GM19240 (cell line): ENCODE results near the gene GPAT3.
"Not testable (repeated sequence)": the region's sequence is repeated elsewhere in the genome, so short reads cannot be mapped to it uniquely, and the experiment has no call there.

Experiments
- DNase-seq: peaks from one replicate; pipeline ENCODE4 v3.0.0; 2011; ENCODE audit warnings: low spot score; ENCODE audit not compliant: insufficient read length

The GPAT3 gene

DNA sequence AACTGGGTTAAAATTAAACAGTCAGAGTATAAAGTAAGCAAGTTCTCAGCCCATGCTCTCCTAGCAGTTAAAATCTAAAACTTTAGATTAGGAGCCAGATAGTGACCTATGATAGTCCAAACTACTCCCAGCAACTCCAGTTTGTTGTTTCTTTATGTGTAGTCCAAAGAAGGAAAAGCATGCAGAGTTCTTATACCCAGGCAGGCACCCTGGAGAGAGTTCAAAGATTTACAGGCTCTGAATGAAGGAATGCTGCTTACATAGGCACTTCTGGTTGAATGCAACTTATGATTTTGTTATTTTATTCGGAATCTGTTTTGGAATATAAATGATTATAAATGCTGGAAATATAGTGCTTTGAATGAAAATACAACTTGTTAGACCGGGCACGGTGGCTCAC lies 67.2 kb downstream of the GPAT3 start:
- no peak for DNase-seq

DNA sequence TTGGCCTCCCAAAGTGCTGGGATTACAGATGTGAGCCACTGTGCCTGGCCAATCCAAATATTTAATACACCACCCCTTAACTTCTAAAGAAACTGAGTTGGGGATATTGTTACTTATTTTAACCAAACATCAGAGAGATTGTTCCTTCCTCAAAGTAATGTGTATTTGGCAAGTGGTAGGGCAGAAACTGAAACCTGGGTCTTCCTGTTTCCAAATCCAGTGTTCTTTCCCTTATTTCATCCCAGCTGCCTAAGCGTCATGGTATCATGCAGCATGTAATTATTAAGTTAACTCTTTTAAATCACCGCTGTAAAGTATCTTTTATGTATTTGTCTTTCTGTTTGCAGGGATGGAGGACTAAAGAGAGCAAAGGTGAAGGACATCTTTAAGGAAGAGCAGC lies 68.4 kb downstream of the GPAT3 start:
- DNase-seq, result no peak

DNA sequence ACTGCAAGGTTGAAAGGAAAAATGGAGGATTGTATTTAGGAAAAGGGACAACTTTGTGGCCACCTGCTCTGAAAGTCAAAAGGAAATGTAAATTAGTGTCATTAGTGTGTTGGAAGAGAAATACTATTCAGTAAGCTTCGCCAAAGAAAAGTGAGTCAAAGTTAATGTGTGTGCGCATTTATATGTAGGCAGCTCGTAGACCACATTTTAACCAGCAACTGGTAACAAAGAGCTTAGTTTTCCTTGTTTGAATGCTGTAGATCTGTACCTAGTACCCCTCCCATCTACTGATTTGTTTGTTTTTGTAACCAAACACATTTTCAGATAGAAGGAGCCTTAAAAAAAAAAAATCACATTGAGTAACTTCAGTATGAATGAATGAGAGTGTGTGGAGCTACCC lies 69.3 kb downstream of the GPAT3 start:
- no peak for DNase-seq

GRCh38 chr4:83605744-83606172 lies 69.8 kb downstream of the GPAT3 start:
- no peak for DNase-seq

- no peak for DNase-seq
Observed at GRCh38 chr4:83606460-83606859, 70.6 kb downstream of the GPAT3 start.

DNA sequence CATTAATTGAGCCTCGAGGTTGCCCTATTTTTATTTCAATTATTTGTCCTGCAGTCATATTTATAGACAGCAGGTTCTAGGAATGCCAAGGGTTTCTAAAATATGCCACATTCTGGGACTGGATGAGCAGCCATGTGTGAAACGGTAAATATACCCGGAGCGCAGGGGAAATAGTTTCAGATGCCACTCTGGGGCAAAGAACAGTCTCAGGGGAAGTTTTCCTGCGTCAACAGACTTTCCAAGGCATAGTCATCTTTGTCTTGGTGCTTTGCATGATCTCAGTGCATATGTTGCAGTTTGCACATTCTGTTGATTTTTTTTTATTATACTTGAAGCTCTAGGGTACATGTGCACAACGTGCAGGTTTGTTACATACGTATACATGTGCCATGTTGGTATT lies 71.0 kb downstream of the GPAT3 start:
- no peak for DNase-seq

DNA sequence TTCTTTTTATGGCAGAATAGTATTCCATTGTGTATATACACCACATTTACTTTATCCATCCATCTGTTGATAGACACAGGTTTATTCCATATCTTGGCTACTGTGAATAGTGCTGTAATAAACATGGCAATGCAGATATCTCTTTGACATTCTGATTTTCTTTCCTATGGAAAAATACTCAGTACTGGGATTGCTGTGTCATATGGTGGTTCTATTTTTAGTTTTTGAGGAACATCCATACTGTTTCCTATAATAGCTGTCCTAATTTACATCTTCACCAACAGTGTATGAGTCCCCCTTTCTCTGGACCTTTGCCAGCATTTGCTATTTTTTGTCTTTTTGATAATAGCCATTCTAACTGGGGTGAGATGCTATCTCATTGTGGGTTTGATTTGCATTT lies 73.5 kb downstream of the GPAT3 start:
- no peak for DNase-seq

DNA sequence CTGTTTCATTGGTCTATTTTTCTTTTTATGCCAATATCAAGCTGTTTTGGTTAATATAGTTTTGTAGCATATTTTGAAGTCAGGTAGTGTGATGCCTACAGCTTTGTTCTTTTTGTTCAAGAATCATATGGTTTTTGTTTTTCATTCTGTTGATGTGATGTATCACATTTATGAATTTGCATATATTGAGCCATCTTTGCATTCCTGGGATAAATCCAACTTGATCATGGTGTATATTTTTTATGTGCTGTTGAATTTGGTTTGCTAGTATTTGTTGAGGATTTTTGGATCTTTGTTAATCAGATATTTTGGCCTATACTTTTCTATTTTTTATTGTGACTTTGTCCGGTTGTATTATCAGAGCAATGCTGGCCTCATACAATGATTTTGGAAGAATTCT lies 74.8 kb downstream of the GPAT3 start:
- DNase-seq, result no peak

DNA sequence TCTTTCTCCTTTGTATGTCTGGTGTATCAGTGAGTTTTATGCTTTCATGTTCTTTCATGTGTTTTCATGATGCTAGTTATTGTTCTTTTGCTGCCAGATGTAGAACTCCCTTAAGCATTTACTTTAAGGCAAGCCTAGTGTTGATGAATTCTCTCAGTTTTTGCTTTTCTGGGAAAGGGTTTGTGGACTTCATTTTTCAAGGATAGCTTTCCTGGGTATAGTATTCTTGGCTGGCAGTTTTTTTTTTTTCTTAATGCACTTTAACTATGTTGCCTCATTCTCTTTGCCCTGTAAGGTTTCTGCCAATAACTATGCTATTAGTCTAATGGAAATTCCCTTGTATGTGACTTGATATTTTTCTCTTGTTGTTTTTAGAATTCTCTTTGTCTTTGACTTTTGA lies 77.1 kb downstream of the GPAT3 start:
- no peak for DNase-seq

DNA sequence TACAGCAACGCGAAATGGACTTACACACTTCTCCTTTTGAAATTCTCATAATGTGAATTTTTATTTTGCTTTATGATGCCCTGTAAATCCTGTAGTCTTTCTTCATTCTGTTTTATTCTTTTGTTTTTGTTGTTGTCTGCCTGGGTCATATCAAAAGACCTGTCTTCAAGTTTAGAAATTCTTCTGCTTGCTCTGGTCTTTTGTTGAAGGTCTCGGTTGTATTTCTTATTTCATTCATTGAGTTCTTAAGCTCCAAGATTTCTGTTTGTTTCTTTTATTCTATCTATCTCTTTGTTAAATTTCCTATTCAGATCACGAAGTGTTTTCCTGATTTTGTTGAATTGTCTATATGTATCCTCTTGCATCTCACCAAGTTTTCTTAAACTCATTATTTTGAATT lies 78.1 kb downstream of the GPAT3 start:
- no peak for DNase-seq

DNA sequence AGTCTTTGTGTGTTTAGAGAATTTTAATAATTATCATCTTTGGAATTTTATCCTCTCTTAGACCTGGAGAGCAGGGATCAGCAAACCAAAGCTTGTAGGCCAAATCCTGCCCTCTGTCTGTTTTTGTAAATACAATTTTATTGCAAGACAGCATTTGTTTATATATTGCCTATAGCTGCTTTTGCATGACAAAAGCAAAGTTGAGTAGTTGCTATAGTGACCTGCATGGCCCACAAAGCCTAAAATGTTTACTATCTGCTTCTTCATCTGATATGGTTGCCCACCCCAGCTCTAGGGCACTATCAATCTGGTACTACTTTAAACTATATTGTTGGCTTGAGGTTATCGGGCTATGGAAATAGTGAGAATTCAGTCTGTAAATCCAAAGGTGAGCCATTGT lies 80.3 kb downstream of the GPAT3 start:
- no peak for DNase-seq

GRCh38 chr4:83617371-83618035 lies 81.6 kb downstream of the GPAT3 start:
- no peak for DNase-seq

- no peak for DNase-seq
Observed at GRCh38 chr4:83618431-83618830, 82.5 kb downstream of the GPAT3 start.

DNA sequence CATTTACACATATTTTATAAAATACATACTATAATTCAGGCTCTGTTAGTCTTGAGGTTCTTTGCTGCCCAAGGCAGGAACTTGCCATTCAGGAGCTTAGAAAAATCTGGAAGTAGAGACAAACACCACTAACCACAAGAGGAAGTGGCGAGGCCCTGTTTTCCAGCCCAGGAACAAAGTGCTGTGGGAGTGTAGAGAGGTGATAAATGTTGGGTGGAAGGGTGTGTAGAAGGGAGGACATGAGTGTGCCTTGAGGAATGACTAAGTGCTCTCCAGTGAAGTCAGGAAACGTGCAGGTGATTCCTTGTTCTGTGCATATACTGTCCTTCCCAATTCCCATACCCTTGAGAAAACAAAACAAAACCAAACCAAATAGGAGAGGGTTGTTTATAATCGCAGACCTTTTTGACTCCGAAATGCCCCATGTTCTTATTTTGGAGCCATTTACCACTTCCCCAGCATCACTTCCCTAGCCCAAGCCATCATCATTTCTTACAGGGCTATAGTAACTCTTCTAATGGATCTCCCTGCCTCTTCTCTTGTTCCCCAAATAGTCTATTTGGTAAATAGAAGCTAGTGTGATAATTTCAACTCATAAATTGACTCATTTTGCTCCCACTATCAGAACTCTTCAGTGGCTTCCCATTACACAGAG lies 83.2 kb downstream of the GPAT3 start:
- no peak for DNase-seq

- not testable (repeated sequence) for DNase-seq
Observed at GRCh38 chr4:83622127-83622526, 86.2 kb downstream of the GPAT3 start.

DNA sequence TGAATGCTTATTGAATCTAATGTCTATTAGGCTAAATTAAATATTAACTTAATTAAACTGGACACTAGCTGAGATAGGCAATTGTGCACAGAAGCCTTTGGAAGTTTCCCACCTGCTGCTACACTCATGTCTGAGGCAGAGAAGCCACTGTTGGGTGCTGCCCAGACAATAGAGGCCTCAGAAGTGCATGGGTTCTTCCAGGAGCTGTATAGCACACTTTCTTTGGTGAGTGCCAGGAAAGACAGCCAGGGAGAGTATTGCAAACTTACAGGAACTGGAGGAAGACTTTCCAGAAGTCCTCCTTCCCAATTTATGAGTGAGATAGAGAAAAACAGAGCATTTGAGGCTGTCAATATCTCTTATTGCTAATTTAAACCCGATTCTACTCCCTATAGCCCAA lies 89.9 kb downstream of the GPAT3 start:
- DNase-seq, result no peak

DNA sequence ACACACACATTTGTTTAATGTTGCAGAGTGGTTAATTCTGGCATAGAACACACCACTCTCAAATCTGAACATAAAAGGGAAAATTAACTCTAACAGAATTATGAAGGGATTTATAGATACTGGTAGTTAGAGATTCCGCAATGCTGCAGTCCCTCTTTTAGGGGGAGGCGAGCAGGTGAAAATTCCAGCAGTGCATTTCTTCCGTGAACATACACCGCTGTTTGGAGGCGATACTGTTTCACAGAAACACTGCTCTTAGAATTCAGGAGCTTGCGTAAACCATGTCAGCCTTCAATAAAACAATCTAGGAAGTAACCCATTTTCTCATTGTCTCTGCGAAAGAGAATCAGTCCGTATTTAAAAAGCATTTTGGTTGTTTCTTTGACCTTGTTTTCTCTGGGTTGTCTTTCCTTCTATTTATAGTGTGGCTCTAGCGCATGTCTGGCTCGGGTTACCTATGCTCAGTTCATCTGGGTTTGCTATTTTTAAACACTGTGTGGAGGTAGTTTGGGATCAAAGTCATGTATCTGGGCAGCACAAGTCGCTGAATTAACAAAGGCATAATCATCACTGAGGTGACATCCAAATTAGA lies 90.4 kb downstream of the GPAT3 start:
- DNase-seq, result no peak

DNA sequence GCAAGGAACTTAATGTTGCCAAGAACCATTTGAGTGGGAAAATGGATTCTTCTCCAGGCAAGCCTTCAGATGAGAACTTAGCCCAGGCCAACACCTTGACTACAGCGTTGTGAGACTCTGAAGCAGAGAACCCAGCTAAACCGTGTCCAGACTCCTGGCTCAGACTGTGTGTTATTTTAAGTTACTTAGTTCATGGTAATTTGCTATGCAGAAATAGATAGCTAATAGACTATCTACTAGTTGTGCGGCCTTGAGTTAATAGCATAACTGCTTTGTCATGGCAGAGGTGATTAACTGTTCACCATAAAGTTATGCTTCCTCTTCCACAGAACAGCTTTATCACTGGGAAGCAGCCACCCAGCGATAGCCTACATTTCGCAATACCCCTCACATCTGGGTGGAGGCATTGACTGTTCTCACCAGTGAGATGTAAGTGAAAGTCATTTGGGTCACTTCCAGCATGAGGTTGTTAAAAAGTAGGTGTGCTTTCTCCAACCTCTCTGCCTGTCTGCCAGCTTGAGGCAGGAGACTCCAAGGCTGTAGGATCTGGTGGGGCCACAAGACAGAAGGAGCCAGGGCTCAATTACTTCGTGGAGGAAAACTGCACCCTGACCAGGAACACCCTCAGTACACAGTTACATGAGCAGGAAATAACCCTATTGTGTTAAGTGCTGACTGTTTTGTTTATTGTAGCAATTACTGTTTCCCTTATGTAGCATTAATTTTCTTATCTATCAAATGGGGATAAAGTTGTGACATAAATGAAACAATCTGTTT lies 94.2 kb downstream of the GPAT3 start:
- no peak for DNase-seq

GRCh38 chr4:83631066-83631465 lies 95.2 kb downstream of the GPAT3 start:
- DNase-seq, result no peak

DNA sequence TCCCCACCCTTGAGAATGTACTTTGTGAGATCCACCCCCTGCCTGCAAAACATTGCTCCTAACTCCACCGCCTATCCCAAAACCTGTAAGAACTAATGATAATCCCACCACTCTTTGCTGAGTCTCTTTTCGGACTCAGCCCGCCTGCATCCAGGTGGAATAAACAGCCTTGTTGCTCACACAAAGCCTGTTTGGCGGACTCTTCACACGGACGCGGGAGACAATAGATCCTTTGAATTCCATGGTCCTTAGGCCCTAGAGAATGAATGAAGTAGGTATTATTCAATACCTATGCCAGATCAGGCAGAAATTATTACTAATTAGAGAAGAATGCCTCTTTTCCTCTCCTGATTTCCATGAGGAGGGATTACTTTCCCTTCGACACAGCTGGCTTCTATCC lies 101.0 kb downstream of the GPAT3 start:
- DNase-seq, result no peak

- DNase-seq, result peak; percentile 26
Observed at GRCh38 chr4:83639849-83640493, 104.1 kb downstream of the GPAT3 start.

GRCh38 chr4:83643036-83643435 lies 107.1 kb downstream of the GPAT3 start:
- DNase-seq, result no peak
